K562 (cell line): ENCODE results near the gene MPV17L2. TPM values are rescaled to one million over a fixed set of nuclear protein-coding genes. Genes with fewer than 3 reads are reported as not detected.

Experiments used
- ATAC-seq: fragments of 200-7000 bp; cut with Tn5 transposase; 3 replicates; pipeline ENCODE4 v1.9.1; 2020; ENCODE audit warnings: moderate library complexity
- BruUV-seq: library from RNA; stranded (reverse); fragments of 400-500 nt; replicated peaks from 2 replicates; lab custom pipeline; 2021; lab: Mats Ljungman, UMichigan
- CTCF ChIA-PET: fragments of 300-600 bp; formaldehyde crosslinking; extraction: SDS; loops from one replicate; lab custom pipeline; 2021; ENCODE audit warnings: low intra/inter-chr PET ratio; lab: Yijun Ruan, JAX
- POLR2A ChIA-PET: fragments of 300-600, 350-650 bp; sonication (Branson Sonifier 250); formaldehyde crosslinking; extraction: SDS; loops from one replicate; lab custom pipeline; 2021; ENCODE audit warnings: antibody characterized with exemption, inconsistent platforms; lab: Yijun Ruan, JAX
- DNase-seq, 4 experiments: peaks; one replicate each; pipeline versions ENCODE4 v3.0.0 to v3.0.0-alpha.2; 2011 to 2018; ENCODE audit warnings: low spot score in 3 of 4, mixed read lengths in 3 of 4; ENCODE audit errors: extremely low read depth in 1 of 4
- FAIRE-seq: peaks from 2 replicates; lab custom pipeline; 2011; peaks lifted over from hg19 to GRCh38; lab: Jason Lieb, UNC
- H2AFZ ChIP-seq: 2 replicates; pipeline ENCODE4 v1.6.0; 2011; ENCODE audit warnings: low read depth, low read length, control low read depth, inconsistent platforms
- H3K27ac ChIP-seq: fragments of 200-600 bp; 3 replicates; pipeline ENCODE4 v1.8.0; 2011; ENCODE audit warnings: low read depth, mild to moderate bottlenecking, control low read depth, inconsistent platforms, low read length, moderate library complexity, mixed read lengths; ENCODE audit errors: extremely low read depth
- H3K27me3 ChIP-seq, 2 experiments: fragments of 300-600 bp in 1 of 2; 2 replicates in 1 of 2; 3 replicates in 1 of 2; pipeline versions ENCODE4 v1.6.0 to v1.8.0; 2011; ENCODE audit warnings: inconsistent platforms in 2 of 2, low read length in 2 of 2, mild to moderate bottlenecking in 1 of 2, mixed read lengths in 1 of 2, moderate library complexity in 1 of 2; ENCODE audit not compliant: control insufficient read depth in 2 of 2, insufficient read depth in 2 of 2
- H3K36me3 ChIP-seq: fragments of 300-600 bp; 3 replicates; pipeline ENCODE4 v1.8.0; 2011; ENCODE audit warnings: mild to moderate bottlenecking, low read length, inconsistent platforms; ENCODE audit not compliant: control insufficient read depth, insufficient read depth
- H3K4me1 ChIP-seq, 2 experiments: fragments of 200-600 bp in 1 of 2; replicated peaks in 1 of 2; 2 replicates in 1 of 2; 3 replicates in 1 of 2; pipeline versions ENCODE4 v1.5.1 to v1.8.0; 2011; ENCODE audit warnings: inconsistent platforms in 2 of 2, low read length in 2 of 2, mild to moderate bottlenecking in 1 of 2, mixed read lengths in 1 of 2, moderate library complexity in 1 of 2; ENCODE audit not compliant: control insufficient read depth in 2 of 2, insufficient read depth in 2 of 2
- H3K4me2 ChIP-seq: 2 replicates; pipeline ENCODE4 v1.6.1; 2011; ENCODE audit warnings: low read length, control low read depth, inconsistent platforms, mixed read lengths; ENCODE audit not compliant: insufficient read depth
- H3K4me3 ChIP-seq: fragments of 200-600 bp; sonication (generic), shearing (Covaris generic); 2 replicates; pipeline ENCODE4 v1.5.1; 2016; ENCODE audit warnings: control low read depth, inconsistent platforms
- H3K79me2 ChIP-seq: fragments of 200-600 bp; 3 replicates; pipeline ENCODE4 v1.8.0; 2011; ENCODE audit warnings: low read length, inconsistent platforms; ENCODE audit not compliant: control insufficient read depth, insufficient read depth
- H3K9ac ChIP-seq, 2 experiments: 2 replicates each; pipeline versions ENCODE4 v1.6.0 to v1.6.1; 2011; ENCODE audit warnings: low read depth in 2 of 2, low read length in 2 of 2, control low read depth in 1 of 2, inconsistent platforms in 1 of 2, mild to moderate bottlenecking in 1 of 2, mixed read lengths in 1 of 2; ENCODE audit not compliant: insufficient read depth in 1 of 2
- H3K9me1 ChIP-seq: one replicate; pipeline ENCODE4 v1.6.0; 2011; ENCODE audit warnings: inconsistent platforms, mild to moderate bottlenecking, low read length, moderate library complexity; ENCODE audit not compliant: control insufficient read depth, insufficient read depth
- H3K9me3 ChIP-seq: replicated peaks from 2 replicates; pipeline ENCODE4 v1.5.1; 2011; ENCODE audit warnings: low read depth, low read length, inconsistent platforms; ENCODE audit not compliant: control insufficient read depth, insufficient read depth
- H4K20me1 ChIP-seq: replicated peaks from 2 replicates; pipeline ENCODE4 v1.6.1; 2011; ENCODE audit warnings: low read length, inconsistent platforms, mixed read lengths; ENCODE audit not compliant: control insufficient read depth, insufficient read depth
- JUNB ChIP-seq: fragments of 450-650 bp; formaldehyde crosslinking; conservative IDR thresholded peaks from 2 replicates; pipeline ENCODE4 v1.4.0; 2020; ENCODE audit warnings: mild to moderate bottlenecking
- PCBP2 ChIP-seq: fragments of 200-400 bp; formaldehyde crosslinking; IDR thresholded peaks from 2 replicates; pipeline ENCODE4 v1.6.1; 2018; ENCODE audit warnings: low read length, low read depth, mild to moderate bottlenecking, moderate library complexity; ENCODE audit not compliant: poor library complexity, severe bottlenecking
- PML ChIP-seq: IDR thresholded peaks from 2 replicates; pipeline ENCODE4 v1.6.1; 2012; ENCODE audit warnings: low read length, inconsistent platforms
- RBM22 ChIP-seq: fragments of 200-400 bp; formaldehyde crosslinking; IDR thresholded peaks from 2 replicates; pipeline ENCODE4 v1.6.1; 2018; ENCODE audit warnings: low read length, low read depth; ENCODE audit not compliant: poor library complexity, severe bottlenecking
- ZBTB33 ChIP-seq: sonication (generic); formaldehyde crosslinking; IDR thresholded peaks from 2 replicates; pipeline ENCODE4 v1.8.1; 2023; ENCODE audit warnings: mild to moderate bottlenecking, missing genetic modification reagents
- ZBTB5 ChIP-seq: fragments of 450-650 bp; IDR thresholded peaks from 2 replicates; pipeline ENCODE4 v1.6.1; 2017; ENCODE audit warnings: antibody characterized with exemption
- ZHX1 ChIP-seq: fragments of 150-350 bp; conservative IDR thresholded peaks from 2 replicates; pipeline ENCODE4 v1.6.1; 2014; ENCODE audit warnings: low read length
- WGBS: fragments of 100-300 bp; shearing (Covaris generic); methylation state at CpG from one replicate; pipeline ENCODE4 v1.1.6; 2016; ENCODE audit warnings: low coverage, mixed read lengths; ENCODE audit not compliant: insufficient coverage; ENCODE audit errors: missing lambda C conversion rate; 5-methylcytosine and 5-hydroxymethylcytosine counted together
- in situ Hi-C: fragments of 300-500 bp; cut with MboI; formaldehyde crosslinking; loops from 4 replicates; pipeline ENCODE4 v1.15.0; 2018; ENCODE audit warnings: inconsistent platforms, mixed read lengths
- intact Hi-C: fragments of 100-400 bp; cut with micrococcal nuclease; formaldehyde crosslinking; loops from 2 replicates; pipeline ENCODE4 v1.14.2; 2022
- polyA plus RNA-seq, 8 experiments: library from polyadenylated mRNA; depleted of rRNA in 4 of 8; stranded (reverse) in 5 of 8; unstranded in 3 of 8; fragments of >200 nt; fragmentation: Nextera tagmentation in 2 of 8; fragmentation: Illumina TruSeq in 1 of 8; extraction: Ambion mirVana in 2 of 8; extraction: Trizol in 1 of 8; gene quantifications; 2 replicates each; pipeline versions ENCODE4 v1.2.1 to v1.2.3, GENCODE V29; 2011 to 2014; ENCODE audit warnings: inconsistent platforms in 1 of 8, missing spikeins in 1 of 8
- total RNA-seq, 7 experiments: library from RNA; depleted of rRNA in 6 of 7; stranded (reverse); fragments of >200 nt in 6 of 7; fragmentation: Illumina TruSeq in 2 of 7; extraction: Trizol in 2 of 7; gene quantifications; 2 replicates each; pipeline versions ENCODE4 v1.2.1 to v1.2.3, GENCODE V29; 2011 to 2021; ENCODE audit warnings: low replicate concordance in 1 of 7

The MPV17L2 gene
- total and polyA plus RNA-seq, 9 of the 15 experiments (the other 6 are each of a cell fraction or from before 2014, with no cell fraction given) = 10.6 to 60.2 (median 28.5) TPM

- in situ Hi-C loops = loop anchor here (5.0 kb wide), 1 partner anchor 46 kb away; no protein-coding TSS in a partner anchor
- H3K4me2 ChIP-seq = no peak overlapping the region; the same call in 1 of the 2 replicates
- DNase-seq = no peak
These were observed 13.0 kb downstream of the MPV17L2 start for GRCh38 chr19:18206018-18206417.

More at GRCh38 chr19:18206018-18206417, 13.0 kb downstream of the MPV17L2 start:
- no peaks in the 10 kb centered on the region; the same call in 1 of the 2 replicates for H4K20me1 ChIP-seq
- BruUV-seq = no TSS peak
- H3K4me3 ChIP-seq = no peak overlapping the region
- POLR2A ChIA-PET = interaction anchor here (0.6 to 3.5 kb wide), 8 partner anchors 8 to 372 kb away, joined by 3 to 13 read pairs (median 4); partner anchors contain the start of genes GDF15, JUND and MPV17L2
- H2AFZ ChIP-seq = peak overlapping the region; percentile 86; the same call in 1 of the 2 replicates
- FAIRE-seq = no peak
- H3K9me3 ChIP-seq = no peaks in the 10 kb centered on the region
- peaks cover 14 to 45% of the 10 kb centered on the region in 2 experiments; a peak in 4 of 5 replicates for H3K4me1 ChIP-seq
- TF ChIP-seq ZBTB5 (no peak), ZHX1 (no peak), PML (no peak), RBM22 (no peak), ZBTB33 (CRISPR knock-in tag) (peak; percentile 57), JUNB (CRISPR knock-in tag) (no peak), PCBP2 (no peak)
- H3K9ac ChIP-seq = peak overlapping the region; percentile 86 to 95; a peak in 3 of 4 replicates
- 85% methylated on average over 12 of the region's 12 CpGs for WGBS
- CTCF ChIA-PET = interaction anchor here (0.5 to 1.1 kb wide), 2 partner anchors 70 to 117 kb away, joined by 3 to 4 read pairs; partner anchors contain the start of gene LSM4
- ATAC-seq = no peak
- peak overlapping the region; percentile 86; the same call in 1 of the 3 replicates for H3K27ac ChIP-seq
- H3K9me1 ChIP-seq = no peaks in the 10 kb centered on the region
- peaks cover 25% of the 10 kb centered on the region for H3K79me2 ChIP-seq
- peaks cover 12% of the 10 kb centered on the region; the same call in 1 of the 3 replicates for H3K36me3 ChIP-seq
- intact Hi-C loops = loop anchor here (5.0 kb wide), 1 partner anchor 121 kb away; no protein-coding TSS in a partner anchor
- H3K27me3 ChIP-seq = no peaks in the 10 kb centered on the region; a peak in 1 of 5 replicates
